OCI-M1 (cell line): ENCODE data around the gene FBXL22.
A peak's percentile ranks its signal among the peaks of the same experiment; 100 is the strongest.

Experiments used
- DNase-seq: peaks from one replicate; lab custom pipeline; 2025; lab: John Stamatoyannopoulos, UW

The FBXL22 gene

GRCh38 chr15:63597038-63597790 lies at the start of gene FBXL22:
Gene FBXL22 (plus strand): TSS chr15:63597387. CDS start chr15:63597393, 6 bp downstream.
- no peak for DNase-seq

- no peak for DNase-seq
Measured at GRCh38 chr15:63551400-63551799, 45.8 kb upstream of the FBXL22 start.

- no peak for DNase-seq
Measured at GRCh38 chr15:63553388-63553791, 43.8 kb upstream of the FBXL22 start.

- DNase-seq = no peak
Measured at GRCh38 chr15:63554337-63554927, 42.8 kb upstream of the FBXL22 start.

- no peak for DNase-seq
Measured at GRCh38 chr15:63555507-63555906, 41.7 kb upstream of the FBXL22 start.

- no peak for DNase-seq
Measured at GRCh38 chr15:63556246-63556645, 40.9 kb upstream of the FBXL22 start.

GRCh38 chr15:63556736-63557135 lies 40.5 kb upstream of the FBXL22 start:
- no peak for DNase-seq

GRCh38 chr15:63559753-63560152 lies 37.4 kb upstream of the FBXL22 start:
- DNase-seq = no peak

- no peak for DNase-seq
Measured at GRCh38 chr15:63560741-63561448, 36.3 kb upstream of the FBXL22 start.

GRCh38 chr15:63564093-63564492 lies 33.1 kb upstream of the FBXL22 start:
- DNase-seq = no peak

GRCh38 chr15:63565536-63566186 lies 31.5 kb upstream of the FBXL22 start:
- no peak for DNase-seq

- no peak for DNase-seq
Measured at GRCh38 chr15:63572749-63573464, 24.3 kb upstream of the FBXL22 start.

- peak; percentile 36 for DNase-seq
Measured at GRCh38 chr15:63573533-63573932, 23.7 kb upstream of the FBXL22 start.

GRCh38 chr15:63575312-63575711 lies 21.9 kb upstream of the FBXL22 start:
- DNase-seq = no peak

- no peak for DNase-seq
Measured at GRCh38 chr15:63576441-63576840, 20.7 kb upstream of the FBXL22 start.

GRCh38 chr15:63582179-63582578 lies 15.0 kb upstream of the FBXL22 start:
- no peak for DNase-seq

GRCh38 chr15:63582718-63583426 lies 14.3 kb upstream of the FBXL22 start:
- no peak for DNase-seq

- DNase-seq = no peak
Measured at GRCh38 chr15:63586790-63587189, 10.4 kb upstream of the FBXL22 start.

GRCh38 chr15:63587527-63587926 lies 9.7 kb upstream of the FBXL22 start:
- no peak for DNase-seq

GRCh38 chr15:63588826-63589225 lies 8.4 kb upstream of the FBXL22 start:
- DNase-seq = no peak
